H1 (cell line): ENCODE measurements around the gene ABCF2. TPM values are rescaled to one million over a fixed set of nuclear protein-coding genes. Genes with fewer than 3 reads are reported as not detected.

Source experiments
- CTCF ChIA-PET: fragments of 300-600 bp; sonication (Branson Sonifier 250); formaldehyde crosslinking; loops from one replicate; lab custom pipeline; 2021; ENCODE audit not compliant: partially characterized antibody; lab: Charles Lee
- POLR2A ChIA-PET: fragments of 300-600 bp; sonication (Branson Sonifier 250); formaldehyde crosslinking; loops from one replicate; lab custom pipeline; 2021; ENCODE audit warnings: inconsistent platforms; ENCODE audit not compliant: partially characterized antibody; lab: Charles Lee
- DNase-seq, 2 experiments: peaks; one replicate each; pipeline versions ENCODE4 v3.0.0 to v3.0.0-alpha.2; 2010 to 2022; ENCODE audit warnings: low spot score in 2 of 2, low read depth in 1 of 2, mixed read lengths in 1 of 2
- FAIRE-seq: peaks from 2 replicates; lab custom pipeline; 2011; peaks lifted over from hg19 to GRCh38; lab: Jason Lieb, UNC
- H2AFZ ChIP-seq: 2 replicates; pipeline ENCODE4 v1.8.1; 2012; ENCODE audit warnings: low read length, inconsistent platforms
- H2AK5ac ChIP-seq: 2 replicates; pipeline ENCODE4 v1.6.1; 2013; ENCODE audit warnings: low read depth, low read length
- H2BK120ac ChIP-seq: replicated peaks from 2 replicates; pipeline ENCODE3; 2013; ENCODE audit warnings: low read depth, low read length, inconsistent platforms
- H2BK12ac ChIP-seq: 2 replicates; pipeline ENCODE4 v1.6.1; 2013; ENCODE audit warnings: low read depth, low read length
- H2BK15ac ChIP-seq: 2 replicates; pipeline ENCODE4 v1.6.1; 2013; ENCODE audit warnings: low read length
- H2BK20ac ChIP-seq: 2 replicates; pipeline ENCODE4 v1.6.1; 2013; ENCODE audit warnings: low read length
- H2BK5ac ChIP-seq: 2 replicates; pipeline ENCODE4 v1.6.1; 2013; ENCODE audit warnings: low read depth, low read length
- H3K14ac ChIP-seq: 2 replicates; pipeline ENCODE4 v1.6.1; 2013; ENCODE audit warnings: inconsistent platforms; ENCODE audit not compliant: insufficient read length
- H3K18ac ChIP-seq: 2 replicates; pipeline ENCODE4 v1.6.1; 2013; ENCODE audit warnings: low read length; ENCODE audit errors: extremely low read depth
- H3K23ac ChIP-seq: 2 replicates; pipeline ENCODE4 v1.6.1; 2013; ENCODE audit warnings: inconsistent platforms; ENCODE audit not compliant: insufficient read length
- H3K23me2 ChIP-seq: 2 replicates; pipeline ENCODE4 v1.6.1; 2013; ENCODE audit warnings: low read depth, low read length
- H3K27ac ChIP-seq: 2 replicates; pipeline ENCODE4 v1.6.1; 2011; ENCODE audit warnings: low read depth, low read length, inconsistent platforms
- H3K27me3 ChIP-seq, 4 experiments: replicated peaks in 1 of 4; 1 replicate in 1 of 4; 2 replicates in 3 of 4; pipeline versions ENCODE4 v1.6.1 to v1.8.1; 2011 to 2013; ENCODE audit warnings: low read length in 3 of 4, mild to moderate bottlenecking in 3 of 4, inconsistent platforms in 2 of 4, mixed read lengths in 2 of 4, moderate library complexity in 1 of 4; ENCODE audit not compliant: control insufficient read depth in 3 of 4, insufficient read depth in 3 of 4; ENCODE audit errors: extremely low read depth in 1 of 4
- H3K36me3 ChIP-seq, 4 experiments: 2 replicates each; pipeline versions ENCODE4 v1.6.1 to v1.8.1; 2011 to 2013; ENCODE audit warnings: mild to moderate bottlenecking in 4 of 4, low read length in 3 of 4, moderate library complexity in 2 of 4, control low read depth in 1 of 4, inconsistent platforms in 1 of 4; ENCODE audit not compliant: insufficient read depth in 4 of 4, control insufficient read depth in 2 of 4
- H3K4ac ChIP-seq: replicated peaks from 2 replicates; pipeline ENCODE3; 2013; ENCODE audit warnings: low read length, low read depth, mixed read lengths, inconsistent platforms; ENCODE audit not compliant: insufficient read length
- H3K4me1 ChIP-seq, 4 experiments: replicated peaks in 1 of 4; 1 replicate in 1 of 4; 2 replicates in 3 of 4; pipeline versions ENCODE4 v1.6.1 to v1.8.1; 2011 to 2013; ENCODE audit warnings: low read length in 3 of 4, inconsistent platforms in 2 of 4, mixed read lengths in 1 of 4; ENCODE audit not compliant: insufficient read depth in 4 of 4, control insufficient read depth in 3 of 4
- H3K4me2 ChIP-seq, 2 experiments: 2 replicates each; pipeline versions ENCODE4 v1.6.1 to v1.8.1; 2011 to 2013; ENCODE audit warnings: low read depth in 2 of 2, low read length in 2 of 2, control low read depth in 1 of 2, inconsistent platforms in 1 of 2, mild to moderate bottlenecking in 1 of 2; ENCODE audit not compliant: insufficient read depth in 1 of 2
- H3K4me3 ChIP-seq, 4 experiments: fragments of 200-600, 300-600 bp in 1 of 4; sonication (generic), shearing (Covaris generic), sonication (Bioruptor Twin) in 1 of 4; 2 replicates each; pipeline versions ENCODE4 v1.5.1 to v1.8.1; 2011 to 2016; ENCODE audit warnings: low read length in 4 of 4, low read depth in 3 of 4, control low read depth in 2 of 4, inconsistent platforms in 2 of 4, mild to moderate bottlenecking in 2 of 4, mixed read lengths in 1 of 4, moderate library complexity in 1 of 4; ENCODE audit not compliant: insufficient read depth in 2 of 4; ENCODE audit errors: extremely low read depth in 1 of 4
- H3K56ac ChIP-seq: replicated peaks from 2 replicates; pipeline ENCODE3; 2013; ENCODE audit warnings: low read depth, mild to moderate bottlenecking, mixed read lengths, low read length, inconsistent platforms; ENCODE audit not compliant: insufficient read length
- H3K79me1 ChIP-seq: 2 replicates; pipeline ENCODE4 v1.6.1; 2013; ENCODE audit warnings: low read depth, low read length, control low read depth
- H3K79me2 ChIP-seq, 2 experiments: 2 replicates each; pipeline versions ENCODE4 v1.6.1 to v1.8.1; 2012 to 2013; ENCODE audit warnings: low read length in 2 of 2, mild to moderate bottlenecking in 2 of 2, inconsistent platforms in 1 of 2; ENCODE audit not compliant: insufficient read depth in 2 of 2, control insufficient read depth in 1 of 2
- H3K9ac ChIP-seq, 4 experiments: replicated peaks in 1 of 4; 1 replicate in 1 of 4; 2 replicates in 3 of 4; pipeline versions ENCODE4 v1.6.1 to v1.8.1; 2011 to 2013; ENCODE audit warnings: low read depth in 3 of 4, low read length in 3 of 4, control low read depth in 2 of 4, mild to moderate bottlenecking in 2 of 4, moderate library complexity in 2 of 4, inconsistent platforms in 1 of 4; ENCODE audit errors: extremely low read depth in 1 of 4
- H3K9me3 ChIP-seq, 2 experiments: 2 replicates each; pipeline versions ENCODE4 v1.6.1 to v1.8.1; 2012 to 2013; ENCODE audit warnings: mild to moderate bottlenecking in 2 of 2, moderate library complexity in 2 of 2, control low read depth in 1 of 2, inconsistent platforms in 1 of 2, low read depth in 1 of 2, low read length in 1 of 2, mixed read lengths in 1 of 2; ENCODE audit not compliant: insufficient read depth in 2 of 2
- H4K20me1 ChIP-seq, 2 experiments: replicated peaks in 1 of 2; 2 replicates each; pipeline versions ENCODE3 to v1.8.1; 2011 to 2013; ENCODE audit warnings: inconsistent platforms in 2 of 2, low read length in 2 of 2, mild to moderate bottlenecking in 1 of 2; ENCODE audit not compliant: insufficient read depth in 2 of 2, control insufficient read depth in 1 of 2
- H4K5ac ChIP-seq: 2 replicates; pipeline ENCODE4 v1.6.1; 2013; ENCODE audit warnings: low read length, low read depth, mixed read lengths, inconsistent platforms; ENCODE audit not compliant: insufficient read length
- H4K8ac ChIP-seq: 2 replicates; pipeline ENCODE4 v1.8.0; 2013; ENCODE audit warnings: mild to moderate bottlenecking, moderate library complexity, low read length, inconsistent platforms; ENCODE audit not compliant: insufficient read depth; ENCODE audit errors: extremely low read depth
- H4K91ac ChIP-seq: replicated peaks from 2 replicates; pipeline ENCODE3; 2013; ENCODE audit warnings: low read length, mixed read lengths, inconsistent platforms; ENCODE audit not compliant: insufficient read length
- WGBS, 2 experiments: shearing (Covaris generic) in 1 of 2; methylation state at CpG; one replicate each; pipeline versions ENCODE4 v1.1.6 to v1.1.7; 2013 to 2015; ENCODE audit warnings: low lambda C conversion rate in 2 of 2, mixed read lengths in 2 of 2, inconsistent platforms in 1 of 2, low coverage in 1 of 2, missing lambda C conversion rate in 1 of 2; ENCODE audit not compliant: insufficient replicate concordance in 2 of 2, insufficient coverage in 1 of 2, insufficient read length in 1 of 2; ENCODE audit errors: extremely low coverage in 1 of 2, missing lambda C conversion rate in 1 of 2; 5-methylcytosine and 5-hydroxymethylcytosine counted together
- polyA plus RNA-seq, 7 experiments: library from polyadenylated mRNA; depleted of rRNA in 3 of 7; stranded (reverse) in 5 of 7; unstranded in 2 of 7; fragments of >200 nt in 5 of 7; fragments of 200-250 nt in 2 of 7; gene quantifications; 1 replicate in 5 of 7; 2 replicates in 1 of 7; 4 replicates in 1 of 7; pipeline versions ENCODE4 v1.2.1 to v1.2.3, GENCODE V29; 2011 to 2013; ENCODE audit warnings: missing spikeins in 2 of 7, mixed read lengths in 2 of 7
- total RNA-seq: library from RNA; stranded (reverse); fragmentation: NEBNext Ultra II Directional; extraction: Animal tissue kit (Norgen Biotek cat#: 25700); gene quantifications from 2 replicates; pipeline ENCODE4 v1.2.1, GENCODE V29; 2021

ABCF2 gene
- total and polyA plus RNA-seq, 2 of the 8 experiments (the other 6 are each of a cell fraction or from before 2014, with no cell fraction given) = 28.0 to 55.0 TPM

DNA sequence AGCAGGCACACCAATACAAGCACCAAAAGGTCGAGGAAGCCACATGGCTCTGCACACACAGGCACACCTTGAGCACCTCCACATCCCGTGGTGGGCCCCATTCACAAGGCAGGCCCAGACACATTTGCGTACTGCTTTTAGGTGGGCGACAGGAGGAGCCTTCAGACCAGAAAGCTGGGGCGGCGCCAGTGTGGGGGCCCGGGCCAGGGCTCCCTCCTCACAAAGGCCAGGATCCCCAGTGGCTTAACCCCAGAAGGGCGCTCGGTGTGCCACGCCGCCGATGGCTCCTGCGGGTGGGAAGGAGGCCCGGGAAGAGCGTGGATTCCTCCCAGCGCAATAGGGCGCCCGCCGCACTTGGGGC is 24.3 kb upstream of the ABCF2 start:
- Histone ChIP-seq H3K4me1 (peaks cover 0 to 49% (median 33%) of the 10 kb centered on the region in 4 experiments; a peak in 6 of 7 replicates), H3K79me1 (no peaks in the 10 kb centered on the region)
- WGBS, 2 experiments = 3% methylated on average over 18 of the region's 19 CpGs; no CpG with 5 or more reads in 1 of the 2 experiments

More for the DNA sequence above, 24.3 kb upstream of the ABCF2 start:
- Histone ChIP-seq H3K4me3 (peak overlapping the region; percentile 45 to 81 (median 66)), H2AFZ (no peak overlapping the region), H3K27me3 (peaks cover 16 to 63% (median 53%) of the 10 kb centered on the region in 4 experiments), H2BK120ac (no peak overlapping the region), H3K79me2 (no peaks in the 10 kb centered on the region), H2BK20ac (peak overlapping the region; percentile 43; the same call in 1 of the 2 replicates), H4K8ac (peak overlapping the region; percentile 91), H3K36me3 (no peaks in the 10 kb centered on the region), H2AK5ac (peak overlapping the region; percentile 93; the same call in 1 of the 2 replicates), H3K9ac (peak overlapping the region in 1 of 4 experiments; percentile 62; a peak in 2 of 7 replicates), H3K56ac (no peak overlapping the region), H3K4ac (no peak overlapping the region), H2BK12ac (peak overlapping the region; percentile 96; the same call in 1 of the 2 replicates), H3K14ac (peak overlapping the region; percentile 19), H4K5ac (no peak overlapping the region), H3K9me3 (no peaks in the 10 kb centered on the region), H3K27ac (no peak overlapping the region), H3K23me2 (peaks cover 25% of the 10 kb centered on the region), H3K18ac (peak overlapping the region; percentile 78), H3K23ac (peak overlapping the region; percentile 71), H3K4me2 (peak overlapping the region; percentile 77 to 99), H2BK5ac (no peak overlapping the region; the same call in 1 of the 2 replicates), H2BK15ac (peak overlapping the region; percentile 88; the same call in 1 of the 2 replicates), H4K91ac (peak overlapping the region; percentile 97), H4K20me1 (peaks cover 1 to 9% of the 10 kb centered on the region in 2 experiments)
- peak in 1 of 2 experiments; percentile 62 for DNase-seq
- no peak for FAIRE-seq
- POLR2A ChIA-PET = interaction anchor here (0.7 to 3.1 kb wide), 4 partner anchors 10 to 26 kb away, joined by 3 to 22 read pairs (median 5); partner anchors contain the start of genes ABCF2 and CHPF2
- CTCF ChIA-PET = interaction anchor here (0.8 to 3.3 kb wide), 9 partner anchors 8 to 126 kb away, joined by 3 to 14 read pairs (median 4); partner anchors contain the start of gene ABCF2
